Left colon (tissue), 2 donors: ENCODE measurements around the gene AQP9. TPM values are rescaled to one million over a fixed set of nuclear protein-coding genes. Genes with fewer than 3 reads are reported as not detected.
"Not testable (repeated sequence)": the region's sequence is repeated elsewhere in the genome, so short reads cannot be mapped to it uniquely, and the experiment has no call there.

Source experiments
- ATAC-seq: fragments of 200-7000 bp; cut with Tn5 transposase; one replicate; pipeline ENCODE4 v1.9.1; 2020; ENCODE audit warnings: mild to moderate bottlenecking, moderate library complexity
- DNase-seq, 2 donors: peaks; one replicate each; pipeline ENCODE4 v3.0.0-alpha.2; 2020
- intact Hi-C, 2 donors: fragments of 100-400 bp; cut with DNase I in 1 of 2; cut with micrococcal nuclease in 1 of 2; formaldehyde crosslinking; loops; one replicate each; pipeline versions ENCODE4 v1.11.2 to v1.14.0; 2022; cut with DNase I, micrococcal nuclease
- long read RNA-seq: library from polyadenylated mRNA; unstranded; transcript quantifications from one replicate; pipeline ENCODE4 v2.0.0, GENCODE V29; 2021
- total RNA-seq, 2 donors: library from RNA; stranded (reverse); fragmentation: NEBNext Ultra II Directional; extraction: Animal tissue kit (Norgen Biotek cat#: 25700); gene quantifications; one replicate each; pipeline ENCODE4 v1.2.1, GENCODE V29; 2021
- donor health status: DM: no; HTN: no; CAD: no.
- donor health status: DM: yes; HTN: yes; CAD: no.

The AQP9 gene, protein sequence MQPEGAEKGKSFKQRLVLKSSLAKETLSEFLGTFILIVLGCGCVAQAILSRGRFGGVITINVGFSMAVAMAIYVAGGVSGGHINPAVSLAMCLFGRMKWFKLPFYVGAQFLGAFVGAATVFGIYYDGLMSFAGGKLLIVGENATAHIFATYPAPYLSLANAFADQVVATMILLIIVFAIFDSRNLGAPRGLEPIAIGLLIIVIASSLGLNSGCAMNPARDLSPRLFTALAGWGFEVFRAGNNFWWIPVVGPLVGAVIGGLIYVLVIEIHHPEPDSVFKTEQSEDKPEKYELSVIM
- under 1 TPM in 1 of 2 donors, not detected in 1; 0.27 TPM for total RNA-seq
- long read RNA-seq = 0 reads

DNA sequence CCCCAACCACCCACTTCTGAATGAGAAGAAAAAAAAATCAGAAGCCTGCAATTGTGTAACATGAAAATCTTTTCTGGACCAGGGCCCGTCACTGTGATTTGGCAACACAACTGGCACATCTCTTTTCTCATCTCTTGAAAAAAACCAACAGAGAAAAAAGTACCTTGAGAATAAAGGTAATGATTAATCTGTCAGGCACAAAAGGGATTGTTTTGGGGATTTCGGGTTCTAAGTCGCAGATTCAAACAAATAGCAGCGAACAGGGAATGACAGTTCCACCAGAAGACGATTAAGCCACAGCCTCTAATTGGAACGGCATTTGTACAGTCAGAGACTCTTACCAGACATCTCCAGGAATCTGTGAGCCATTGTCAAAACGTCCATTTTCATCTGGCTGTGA is at the start of gene AQP9:
Gene AQP9 (plus strand): TSS at position 276 of the 400 bp plus-strand sequence. CDS start 185 bp downstream, outside the sequence.
- intact Hi-C loops = no loop called here
- ATAC-seq = no peak
- no peak for DNase-seq

DNA sequence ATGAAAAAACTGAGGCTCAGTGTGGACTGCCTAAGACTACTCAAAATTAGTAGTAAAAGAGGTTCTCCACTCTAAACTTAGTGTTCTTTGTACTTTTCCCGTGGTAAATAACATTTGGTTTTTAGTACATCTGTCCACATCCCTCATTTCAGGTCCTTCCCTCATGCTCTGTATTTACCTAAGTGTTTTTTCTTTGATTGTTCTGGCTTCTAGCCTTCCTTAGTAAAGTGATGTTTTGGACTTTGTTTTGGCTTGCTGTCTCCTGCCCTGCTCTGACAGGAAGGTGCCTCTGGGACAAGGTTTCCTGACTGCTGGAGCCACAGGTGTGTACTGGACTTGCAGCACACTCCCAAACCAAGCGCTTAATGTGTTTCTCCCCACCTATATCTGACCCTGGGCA is 42.8 kb upstream of the AQP9 start:
- intact Hi-C loops = no loop called here
- no peak for ATAC-seq
- no peak for DNase-seq

DNA sequence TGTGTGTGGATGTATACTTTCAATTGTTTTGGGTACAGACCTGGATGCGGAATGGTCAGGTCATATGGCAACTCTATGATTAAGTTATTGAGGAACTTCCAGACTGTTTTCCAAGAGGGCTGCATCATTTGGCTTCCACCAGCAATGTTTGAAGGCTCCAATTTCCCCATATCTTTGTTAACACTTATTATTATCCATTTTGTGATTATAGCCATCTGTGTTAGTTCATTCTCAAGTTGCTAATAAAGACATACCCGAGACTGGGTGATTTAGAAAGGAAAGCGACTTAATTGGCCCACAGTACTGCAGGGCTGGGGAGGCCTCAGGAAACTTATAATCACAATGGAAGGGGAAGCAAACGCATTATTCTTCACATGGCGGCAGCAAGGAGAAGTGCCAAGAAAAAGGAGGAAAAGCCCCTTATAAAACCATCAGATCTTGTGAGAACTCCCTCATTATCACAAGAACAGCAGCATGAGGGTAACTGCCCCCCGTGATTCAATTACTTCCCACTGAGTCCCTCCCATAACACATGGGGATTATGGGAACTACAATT is 41.6 kb upstream of the AQP9 start:
- ATAC-seq = no peak
- intact Hi-C loops = no loop called here
- DNase-seq = no peak

DNA sequence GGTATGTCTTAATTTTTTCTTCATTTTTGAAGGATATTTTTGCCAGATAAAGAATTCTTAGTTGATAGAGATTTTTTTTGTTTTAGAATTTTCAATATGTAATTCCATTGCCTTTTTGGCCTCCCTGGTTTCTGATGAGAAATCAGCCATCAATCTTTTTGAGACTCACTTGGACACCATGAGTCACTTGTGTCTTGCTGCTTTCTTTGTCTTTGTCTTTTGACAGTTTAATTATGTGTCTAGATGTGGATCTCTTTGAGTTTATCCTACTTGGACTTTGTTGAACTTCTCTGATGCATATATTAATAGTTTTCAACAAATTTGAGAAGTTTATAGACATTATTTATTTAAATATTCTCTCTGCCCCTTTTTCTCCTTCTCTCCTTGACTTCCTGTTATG is 34.7 kb upstream of the AQP9 start:
- no peak for ATAC-seq
- intact Hi-C loops = no loop called here
- no peak for DNase-seq

DNA sequence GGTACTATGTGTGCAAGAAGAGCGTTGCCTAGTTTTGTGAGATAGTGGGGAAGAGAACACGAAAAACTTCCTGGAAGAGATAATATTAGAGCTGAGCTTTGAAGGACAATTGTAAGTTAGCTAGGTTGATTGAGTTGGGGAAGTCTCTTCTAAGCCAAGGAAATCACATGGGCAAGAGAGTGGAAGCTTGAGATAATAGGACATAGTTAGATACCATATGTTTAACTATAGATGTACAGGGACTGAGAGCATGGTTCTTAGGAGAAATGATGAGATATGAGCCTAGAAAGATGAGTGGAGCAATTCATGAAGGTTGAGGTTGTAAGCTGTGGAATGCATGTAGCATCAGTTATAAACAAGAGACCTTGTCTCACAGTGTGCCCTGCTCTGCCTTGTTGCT is 30.1 kb upstream of the AQP9 start:
- intact Hi-C loops = no loop called here
- DNase-seq = no peak

DNA sequence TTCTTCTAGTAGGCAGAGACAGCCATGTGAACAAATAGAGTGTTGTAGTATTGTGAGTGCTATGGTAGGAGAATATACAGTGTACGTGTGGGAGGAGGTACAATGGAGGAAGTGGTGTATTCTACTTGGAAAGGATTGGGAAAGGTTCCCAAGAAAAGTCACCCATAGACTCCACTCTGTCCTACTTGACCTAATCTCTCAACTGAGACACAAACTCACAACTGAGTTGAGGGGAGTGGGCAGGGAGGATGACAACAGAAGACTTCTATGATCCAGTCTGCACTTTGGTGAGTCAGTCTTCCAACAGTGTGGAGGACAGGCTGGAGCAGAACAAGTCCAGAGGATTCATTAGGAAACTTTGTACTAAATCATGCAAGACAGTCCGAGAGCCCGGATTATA is 28.8 kb upstream of the AQP9 start:
- DNase-seq = no peak
- intact Hi-C loops = no loop called here
- ATAC-seq = no peak

More for the DNA sequence above, 30.1 kb upstream of the AQP9 start:
- ATAC-seq = no peak

DNA sequence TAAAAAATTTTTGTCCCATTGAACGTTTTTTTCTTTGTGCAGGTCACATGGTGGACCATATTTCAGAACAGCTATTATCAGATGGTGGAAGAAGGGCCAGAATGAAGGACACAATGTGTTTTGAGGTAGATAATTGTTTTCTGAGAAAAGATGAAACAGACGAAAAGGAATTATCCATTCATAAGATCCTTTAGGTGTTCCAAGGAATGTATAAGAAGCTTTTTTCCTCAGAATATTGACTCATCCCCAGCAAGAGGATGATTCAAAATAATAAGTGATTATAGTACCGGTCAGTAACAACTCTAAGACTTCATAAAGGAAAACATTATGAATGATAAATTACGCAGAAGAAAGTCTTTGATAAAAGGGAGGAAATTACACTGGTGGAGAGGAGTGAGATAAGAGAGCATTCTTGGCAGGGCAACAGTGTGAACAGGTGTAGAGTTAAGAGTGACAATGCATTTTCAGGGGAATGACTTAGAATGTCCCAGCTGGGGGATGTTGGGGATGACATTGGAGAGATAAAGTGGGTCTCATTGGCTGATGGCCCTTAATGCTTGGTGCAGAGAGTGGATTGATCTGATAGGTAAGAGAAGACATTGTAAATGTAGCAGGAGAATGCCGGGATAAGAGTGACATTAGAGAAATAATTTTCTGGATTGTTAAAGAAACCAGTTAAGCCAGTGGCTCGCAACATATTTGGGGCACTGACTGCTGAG is 27.0 kb upstream of the AQP9 start:
- intact Hi-C loops = no loop called here
- DNase-seq = no peak

DNA sequence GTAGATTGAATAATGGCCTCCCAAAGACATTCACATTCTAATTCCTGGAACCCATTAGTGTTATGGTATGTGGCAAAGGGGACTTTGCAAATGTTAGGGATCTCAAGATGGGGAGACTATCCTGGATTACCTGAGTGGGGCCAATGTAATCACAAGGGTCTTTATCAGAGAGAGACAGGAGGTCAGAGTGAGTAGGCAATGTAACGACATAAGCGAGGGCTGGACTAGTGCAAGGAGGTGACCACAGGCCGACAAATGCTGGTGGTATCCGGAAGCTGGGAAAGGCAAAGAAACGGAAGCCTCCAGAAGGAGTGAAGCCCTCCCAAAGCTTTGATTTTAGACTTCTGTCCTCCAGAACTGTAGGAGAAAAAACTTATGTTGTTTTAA is 26.5 kb upstream of the AQP9 start:
- intact Hi-C loops = no loop called here
- no peak for DNase-seq
- ATAC-seq = no peak

More for the DNA sequence above, 27.0 kb upstream of the AQP9 start:
- no peak for ATAC-seq

DNA sequence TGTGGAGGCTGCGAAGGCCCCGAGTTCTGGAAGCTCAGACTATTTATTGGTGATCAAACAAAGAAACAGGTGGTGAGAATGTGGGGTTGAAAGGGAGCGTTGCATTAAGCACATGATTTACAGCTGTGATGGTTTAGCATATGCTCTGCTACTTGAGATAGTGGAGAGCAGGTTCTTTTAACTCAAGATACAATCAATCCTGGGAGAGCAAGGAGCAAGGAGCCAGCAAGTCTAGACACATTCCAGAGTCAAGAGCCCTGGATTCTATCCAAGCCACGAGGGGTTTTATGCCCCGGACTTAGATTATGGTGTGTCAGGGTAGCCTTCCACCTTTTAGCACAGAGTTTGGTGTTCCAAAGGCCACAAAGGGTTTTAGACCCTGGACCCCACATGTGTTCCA is 24.8 kb upstream of the AQP9 start:
- DNase-seq, intact Hi-C loops, ATAC-seq: not testable (repeated sequence)

DNA sequence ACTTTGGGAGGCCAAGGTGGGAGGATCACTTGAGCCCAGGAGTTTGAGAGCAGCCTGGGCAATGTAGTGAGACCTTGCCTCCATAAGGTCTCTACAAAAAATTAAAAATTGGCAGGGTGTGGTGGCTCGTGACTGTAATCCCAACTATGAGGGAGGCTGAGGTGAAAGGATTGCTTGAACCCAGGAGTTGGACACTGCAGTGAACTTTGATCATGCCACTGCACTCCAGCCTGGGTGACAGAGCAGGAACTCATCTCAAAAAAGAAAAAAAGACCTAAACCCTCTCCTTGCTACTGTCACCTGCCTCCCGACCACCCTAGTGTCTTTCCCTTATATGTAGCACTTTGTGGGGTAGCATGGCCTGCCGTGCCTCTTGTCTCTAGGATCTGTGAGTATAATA is 23.8 kb upstream of the AQP9 start:
- no peak for DNase-seq
- intact Hi-C loops = no loop called here
- no peak for ATAC-seq

DNA sequence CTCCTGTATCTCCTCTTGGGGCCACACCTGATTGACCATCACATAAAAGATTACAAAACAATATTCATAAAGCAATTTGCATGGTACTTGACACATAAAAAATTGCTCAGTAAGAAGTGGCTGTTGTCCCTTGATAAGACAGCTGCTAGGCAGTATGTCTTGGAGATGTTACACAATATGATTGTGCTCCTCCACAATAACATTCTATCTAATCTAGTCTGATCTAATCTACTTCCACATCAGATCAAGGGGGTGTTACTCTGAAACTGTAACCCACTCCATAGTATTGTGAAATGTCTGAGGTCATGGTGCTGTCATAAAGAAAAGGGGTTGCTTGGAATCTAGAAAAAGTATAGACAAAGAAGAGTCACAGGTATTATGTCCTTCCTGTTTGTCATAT is 23.4 kb upstream of the AQP9 start:
- ATAC-seq (no peak), DNase-seq (no peak)
- intact Hi-C loops = no loop called here

DNA sequence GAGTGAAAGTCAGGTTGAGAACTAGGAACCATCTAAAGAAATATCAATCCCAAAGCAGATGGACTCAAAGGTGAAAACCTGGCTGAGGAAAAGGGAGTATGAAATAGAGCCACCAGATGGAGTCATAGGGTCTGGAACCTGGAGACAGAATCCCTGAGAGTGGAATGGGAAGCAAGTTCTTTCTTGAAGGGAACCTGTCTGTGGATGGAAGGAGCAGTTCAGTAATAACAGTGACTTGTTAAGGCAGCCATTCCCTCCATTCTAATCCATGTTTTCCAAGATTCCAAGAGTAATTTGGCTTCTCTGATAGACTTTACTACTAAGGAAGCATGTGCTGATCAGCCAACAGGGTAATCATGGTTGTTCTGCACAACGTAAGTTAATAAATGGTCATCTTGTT is 22.5 kb upstream of the AQP9 start:
- intact Hi-C loops = no loop called here
- DNase-seq (no peak), ATAC-seq (no peak)

DNA sequence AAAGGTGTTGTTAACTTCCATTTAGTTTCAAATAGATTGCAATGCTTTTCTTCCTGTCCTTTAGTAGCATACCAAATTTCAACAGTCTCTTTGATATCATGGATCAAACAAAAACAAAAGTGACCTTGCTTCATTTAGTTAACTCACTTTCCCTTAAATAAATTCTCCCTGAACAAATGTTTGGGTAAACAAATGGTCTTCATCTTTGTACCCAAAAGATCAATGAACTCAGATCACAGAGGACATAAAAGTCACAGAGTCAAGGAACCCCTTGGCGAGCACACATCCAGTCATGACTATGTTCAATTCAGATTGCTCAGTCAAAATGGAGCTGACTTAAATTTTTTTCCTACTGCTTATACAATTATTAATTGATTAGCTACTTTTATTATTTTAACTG is 20.6 kb upstream of the AQP9 start:
- DNase-seq (no peak), ATAC-seq (no peak)
- intact Hi-C loops = no loop called here

DNA sequence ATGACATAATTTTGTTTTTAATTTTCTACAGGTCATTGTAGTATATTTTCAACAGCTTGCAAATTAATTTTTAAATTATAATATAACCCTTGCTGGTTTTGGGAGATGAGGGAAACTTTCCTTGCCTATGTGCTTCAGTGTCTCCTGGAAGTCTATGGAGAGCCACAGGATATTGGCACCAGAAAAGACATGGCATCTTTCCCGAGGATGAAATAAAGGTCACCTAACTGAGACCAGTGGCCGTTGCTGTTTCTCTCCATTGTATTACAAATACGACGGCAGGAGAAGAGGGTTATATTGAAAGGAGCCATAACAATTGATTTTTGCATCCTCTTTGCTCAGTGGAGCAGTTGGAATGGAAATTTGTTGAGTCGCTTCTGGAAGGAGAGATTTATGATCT is 19.9 kb upstream of the AQP9 start:
- ATAC-seq (no peak), DNase-seq (no peak)
- intact Hi-C loops = no loop called here

DNA sequence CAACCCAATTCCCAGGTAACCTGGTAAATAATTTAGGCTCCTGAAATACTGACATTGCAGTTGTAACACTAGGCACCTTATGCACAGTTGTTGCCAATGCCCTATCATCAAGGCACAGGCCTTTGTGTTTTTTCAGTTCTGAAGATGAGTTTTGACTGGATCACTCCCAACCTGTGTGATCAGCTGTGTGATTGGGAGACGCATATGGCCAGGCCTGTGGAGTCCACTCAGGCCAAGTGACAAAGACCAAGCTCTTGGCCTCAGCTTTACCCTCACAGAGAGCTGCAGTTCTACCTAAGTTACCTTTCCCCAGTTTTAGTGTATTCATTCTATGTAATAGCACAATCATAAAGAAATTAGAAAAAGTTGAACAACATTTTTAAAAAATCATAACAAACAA is 19.2 kb upstream of the AQP9 start:
- DNase-seq = no peak
- ATAC-seq = no peak
- intact Hi-C loops = no loop called here

DNA sequence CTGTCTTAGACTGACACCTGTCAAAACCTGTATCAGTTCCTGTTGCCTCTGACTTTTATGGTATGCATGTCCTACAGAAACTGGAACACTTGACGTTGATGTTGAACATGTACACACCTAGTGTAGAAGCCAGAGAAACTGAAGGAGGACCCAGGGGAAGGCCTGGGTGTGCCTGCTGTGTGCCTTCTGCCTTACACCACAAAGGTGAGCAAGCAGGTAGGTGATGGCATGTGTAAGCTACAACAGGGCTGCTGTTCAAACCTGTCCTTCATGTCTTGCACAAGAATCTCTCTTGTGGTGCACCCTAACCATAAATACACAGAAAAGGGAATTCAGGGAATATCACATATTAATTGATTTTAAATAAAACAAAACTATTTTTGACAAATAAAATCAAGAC is 13.6 kb upstream of the AQP9 start:
- no peak for ATAC-seq
- no peak for DNase-seq
- intact Hi-C loops = no loop called here

DNA sequence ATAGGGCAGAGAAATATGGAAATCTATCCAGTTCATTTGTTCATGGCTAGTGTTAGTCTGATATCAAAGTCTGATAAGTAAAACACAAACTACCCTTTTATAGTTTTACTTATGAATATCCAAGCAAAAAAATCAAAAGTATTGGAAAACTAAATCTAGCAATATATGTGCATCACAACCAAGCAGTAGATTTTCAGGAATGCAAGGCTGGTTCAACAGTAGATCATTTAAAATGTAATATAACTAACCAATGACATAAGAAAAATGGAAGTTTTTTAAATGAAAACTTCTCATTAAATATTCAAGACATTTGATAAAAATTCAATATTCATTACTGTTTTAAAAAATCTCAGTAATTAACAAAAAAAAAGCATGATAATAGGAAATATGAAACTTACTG is 12.8 kb upstream of the AQP9 start:
- no peak for DNase-seq
- intact Hi-C loops = no loop called here
- no peak for ATAC-seq

DNA sequence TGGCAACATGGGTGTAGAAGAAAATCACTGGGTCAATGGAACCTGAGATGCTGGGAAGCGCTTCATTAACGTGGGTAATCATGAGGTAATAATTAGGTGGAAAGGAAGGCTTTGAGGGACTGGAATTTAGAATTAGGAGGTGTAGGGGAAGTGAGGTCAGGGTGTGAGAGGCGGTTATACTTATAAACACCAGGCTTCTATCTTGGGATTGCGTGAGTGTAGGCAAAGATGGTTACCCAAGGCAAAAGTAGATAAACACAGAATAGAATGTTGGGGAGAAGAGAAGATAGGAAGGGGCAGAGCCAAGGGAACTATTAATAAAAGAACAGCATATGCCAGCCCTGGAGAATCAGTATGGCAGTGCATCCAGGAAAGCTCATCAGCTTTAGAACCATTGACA is 3.3 kb upstream of the AQP9 start:
- no peak for DNase-seq
- intact Hi-C loops = no loop called here
- no peak for ATAC-seq

DNA sequence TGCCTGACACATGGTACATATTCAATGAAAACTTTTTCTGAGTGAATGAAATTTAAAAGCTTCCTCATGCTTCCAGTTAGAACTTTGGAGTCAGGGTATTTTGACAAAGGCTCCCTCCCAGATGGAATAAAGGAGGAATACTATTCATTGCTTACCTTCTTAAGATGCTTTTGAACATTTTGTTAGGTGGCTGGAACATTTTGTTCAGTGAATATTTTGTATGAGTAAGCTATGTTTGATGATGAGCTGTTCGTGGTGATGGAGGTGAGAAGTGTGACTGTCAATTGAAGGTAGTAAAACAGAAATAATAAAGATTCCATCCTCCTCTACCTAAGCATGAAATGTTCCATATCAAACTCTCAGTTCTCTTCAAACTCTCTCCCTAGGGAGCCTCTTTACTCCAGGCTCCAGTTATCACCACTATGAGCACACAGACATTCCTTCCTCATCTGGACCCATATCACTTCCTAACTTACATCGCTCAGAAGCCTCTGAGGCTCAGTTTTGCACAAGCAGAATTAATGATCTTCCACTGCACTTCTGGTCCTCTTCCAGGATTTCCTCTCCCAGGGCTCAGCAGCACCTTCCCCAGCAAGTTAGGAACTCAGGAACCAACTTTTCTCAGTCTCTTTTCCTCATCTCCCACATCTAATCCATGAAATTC is 2.5 kb upstream of the AQP9 start:
- no peak for DNase-seq
- no peak for ATAC-seq
- intact Hi-C loops = no loop called here

DNA sequence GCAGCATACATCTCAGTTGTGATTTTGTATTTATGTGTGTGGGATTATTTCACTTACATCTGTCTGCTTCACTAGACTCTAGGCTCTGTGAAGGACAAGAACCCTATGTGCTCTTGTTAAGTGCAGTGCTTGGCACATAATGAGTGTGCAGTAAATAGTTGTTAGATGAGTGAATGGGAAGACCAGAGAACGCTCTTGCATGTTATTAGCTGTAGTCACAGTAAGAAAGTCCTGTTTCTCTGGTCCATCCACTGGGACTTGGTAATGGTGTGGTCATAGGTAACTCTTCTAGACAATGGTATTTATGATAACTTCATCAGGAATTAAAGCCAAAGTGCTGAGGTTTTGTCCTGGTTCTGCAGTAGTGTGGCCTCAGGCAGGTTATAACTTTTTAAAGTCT is 1.4 kb upstream of the AQP9 start:
- ATAC-seq = no peak
- no peak for DNase-seq
- intact Hi-C loops = no loop called here
